CD4-positive, alpha-beta T cell treated with Interleukin-10 for 1 hour (primary cell): ENCODE results near the gene EIF5A.

Experiments
- DNase-seq: peaks from one replicate; pipeline ENCODE4 v3.0.0-alpha.2; 2020

Gene EIF5A

GRCh38 chr17:7357381-7357780, 50.0 kb downstream of the EIF5A start:
- DNase-seq: no peak

- no peak for DNase-seq
Measured at GRCh38 chr17:7361906-7362305, 54.5 kb downstream of the EIF5A start.
